Ascending aorta (tissue), 2 donors: ENCODE data around the gene C6orf47. TPM values are rescaled to one million over a fixed set of nuclear protein-coding genes. Genes with fewer than 3 reads are reported as not detected.

Experiments
- DNase-seq, 2 donors: peaks; one replicate each; pipeline ENCODE4 v3.0.0-alpha.2; 2019; ENCODE audit warnings: low spot score in 2 of 2
- H3K27ac ChIP-seq, 2 donors: fragments of 200-600 bp; sonication (generic); one replicate each; pipeline ENCODE4 v1.5.1; 2016 to 2017; ENCODE audit warnings: mild to moderate bottlenecking in 1 of 2
- H3K27me3 ChIP-seq: fragments of 200-600 bp; sonication (generic); one replicate; pipeline ENCODE4 v1.5.1; 2017
- H3K36me3 ChIP-seq, 2 donors: fragments of 200-600 bp; sonication (generic); one replicate each; pipeline ENCODE4 v1.5.1; 2016
- H3K4me1 ChIP-seq, 2 donors: fragments of 200-600 bp; sonication (generic); one replicate each; pipeline ENCODE4 v1.5.1; 2016 to 2017; ENCODE audit warnings: mild to moderate bottlenecking in 1 of 2
- H3K4me3 ChIP-seq, 2 donors: fragments of 200-600 bp; sonication (generic); one replicate each; pipeline ENCODE4 v1.5.1; 2016 to 2017; ENCODE audit warnings: mild to moderate bottlenecking in 1 of 2
- H3K9me3 ChIP-seq, 2 donors: fragments of 200-600 bp; sonication (generic); one replicate each; pipeline ENCODE4 v1.5.1; 2016
- CTCF ChIP-seq, 3 experiments: fragments of 200-600 bp in 2 of 3; fragments of 450-650 bp in 1 of 3; sonication (generic) in 2 of 3; IDR thresholded peaks; one replicate each; pipeline ENCODE4 v1.5.1; 2016 to 2019; ENCODE audit warnings: antibody characterized with exemption in 3 of 3, mild to moderate bottlenecking in 1 of 3, moderate library complexity in 1 of 3
- intact Hi-C: fragments of 100-400 bp; cut with DNase I; formaldehyde crosslinking; loops from one replicate; pipeline ENCODE4 v1.15.1; 2023
- total RNA-seq: library from RNA; depleted of rRNA; stranded (reverse); fragments of >200 nt; gene quantifications from one replicate; pipeline ENCODE4 v1.1.0, GENCODE V29; 2016

C6orf47 gene
- total RNA-seq, 1 donor from 2014 or later = 20.9 TPM

GRCh38 chr6:31651602-31652191, 8.9 kb downstream of the C6orf47 start:
- Histone ChIP-seq H3K4me3 (peak overlapping the region; percentile 70 to 86), H3K36me3 (peaks cover 29 to 34% of the 10 kb centered on the region in 2 donors), H3K27ac (peak overlapping the region; percentile 93 to 98), H3K4me1 (peaks cover 4 to 13% of the 10 kb centered on the region in 2 donors), H3K9me3 (no peaks in the 10 kb centered on the region), H3K27me3 (no peaks in the 10 kb centered on the region)
- intact Hi-C loops = loop anchor here (1.0 to 2.0 kb wide), 3 partner anchors 14 to 105 kb away; partner anchors contain the start of genes ATP6V1G2, NFKBIL1 and PRRC2A
- TF ChIP-seq CTCF (IDR thresholded peaks at IDR 0.05) = no peak
- DNase-seq = no peak

- Histone ChIP-seq H3K36me3 (peaks cover 90 to 91% of the 10 kb centered on the region in 2 donors), H3K4me3 (no peak overlapping the region), H3K27ac (no peak overlapping the region), H3K9me3 (no peaks in the 10 kb centered on the region), H3K27me3 (no peaks in the 10 kb centered on the region), H3K4me1 (peaks cover 0 to 2% of the 10 kb centered on the region in 2 donors)
- DNase-seq = no peak
- no peak for TF ChIP-seq CTCF (IDR thresholded peaks at IDR 0.05)
- intact Hi-C loops = no loop called here
These were observed 15.3 kb downstream of the C6orf47 start for GRCh38 chr6:31645325-31645724.

- Histone ChIP-seq H3K27me3 (no peaks in the 10 kb centered on the region), H3K4me3 (no peak overlapping the region), H3K9me3 (no peaks in the 10 kb centered on the region), H3K36me3 (peaks cover 95 to 96% of the 10 kb centered on the region in 2 donors), H3K4me1 (no peaks in the 10 kb centered on the region), H3K27ac (no peak overlapping the region)
- TF ChIP-seq CTCF (IDR thresholded peaks at IDR 0.05) = no peak
- DNase-seq = no peak
- intact Hi-C loops = no loop called here
These were observed 16.6 kb downstream of the C6orf47 start for GRCh38 chr6:31643818-31644454.

- no peaks in the 10 kb centered on the region for H3K27me3 ChIP-seq
- H3K27ac ChIP-seq = no peak overlapping the region
- intact Hi-C loops = no loop called here
- peaks cover 91 to 96% of the 10 kb centered on the region in 2 donors for H3K36me3 ChIP-seq
- TF ChIP-seq CTCF (IDR thresholded peaks at IDR 0.05) = no peak
- no peak for DNase-seq
- no peaks in the 10 kb centered on the region for H3K9me3 ChIP-seq
- no peak overlapping the region for H3K4me3 ChIP-seq
- H3K4me1 ChIP-seq = no peaks in the 10 kb centered on the region
These were observed 17.6 kb downstream of the C6orf47 start for GRCh38 chr6:31642798-31643570.

- TF ChIP-seq CTCF (IDR thresholded peaks at IDR 0.05) = no peak
- Histone ChIP-seq H3K27me3 (no peaks in the 10 kb centered on the region), H3K27ac (no peak overlapping the region), H3K4me3 (no peak overlapping the region), H3K9me3 (no peaks in the 10 kb centered on the region), H3K36me3 (peaks cover 90 to 97% of the 10 kb centered on the region in 2 donors), H3K4me1 (no peaks in the 10 kb centered on the region)
- no peak for DNase-seq
- intact Hi-C loops = no loop called here
These were observed 19.2 kb downstream of the C6orf47 start for GRCh38 chr6:31641370-31641769.
